K562 (cell line): ENCODE measurements around the gene C4orf50. TPM values are rescaled to one million over a fixed set of nuclear protein-coding genes. Genes with fewer than 3 reads are reported as not detected.

Experiments
- BRCA1 ChIP-seq, 2 experiments: fragments of 450-650 bp in 1 of 2; sonication (generic) in 1 of 2; formaldehyde crosslinking in 1 of 2; IDR thresholded peaks; 2 replicates each; pipeline versions ENCODE4 v1.5.0 to v1.6.1; 2017 to 2020; ENCODE audit warnings: mild to moderate bottlenecking in 1 of 2, missing genetic modification reagents in 1 of 2
- CBX8 ChIP-seq: fragments of 200-600 bp; sonication (generic); IDR thresholded peaks from 2 replicates; pipeline ENCODE4 v1.6.1; 2012; ENCODE audit warnings: borderline replicate concordance, mixed run types, low read depth, mild to moderate bottlenecking, moderate library complexity, mixed read lengths, low read length, control low read depth, inconsistent platforms; ENCODE audit not compliant: poor library complexity, severe bottlenecking; ENCODE audit errors: extremely low read depth
- CREB1 ChIP-seq, 2 experiments: sonication (generic) in 1 of 2; formaldehyde crosslinking in 1 of 2; IDR thresholded peaks; 2 replicates each; pipeline versions ENCODE4 v1.6.1 to v1.8.0; 2012 to 2022; ENCODE audit warnings: inconsistent platforms in 1 of 2, mild to moderate bottlenecking in 1 of 2, missing genetic modification reagents in 1 of 2, moderate library complexity in 1 of 2
- HDGF ChIP-seq: fragments of 450-650 bp; IDR thresholded peaks from 2 replicates; pipeline ENCODE4 v1.6.1; 2016
- LEF1 ChIP-seq: fragments of 450-650 bp; IDR thresholded peaks from 2 replicates; pipeline ENCODE4 v1.6.1; 2016; ENCODE audit warnings: mild to moderate bottlenecking
- NFE2 ChIP-seq: IDR thresholded peaks from 2 replicates; pipeline ENCODE4 v1.6.1; 2014; ENCODE audit warnings: antibody characterized with exemption, low read depth
- NFE2L1 ChIP-seq: fragments of 450-650 bp; IDR thresholded peaks from 2 replicates; pipeline ENCODE4 v1.6.1; 2016; ENCODE audit warnings: missing genetic modification characterization, low read depth, mild to moderate bottlenecking, missing compliant biosample characterization, moderate library complexity, borderline replicate concordance
- PML ChIP-seq: IDR thresholded peaks from 2 replicates; pipeline ENCODE4 v1.6.1; 2012; ENCODE audit warnings: low read length, inconsistent platforms
- PRDM10 ChIP-seq: fragments of 450-650 bp; IDR thresholded peaks from 2 replicates; pipeline ENCODE4 v1.6.1; 2018; ENCODE audit not compliant: partially characterized antibody
- RBFOX2 ChIP-seq: fragments of 200-400 bp; formaldehyde crosslinking; IDR thresholded peaks from 2 replicates; pipeline ENCODE4 v1.6.1; 2017; ENCODE audit warnings: low read depth, mild to moderate bottlenecking, low read length, moderate library complexity
- polyA plus RNA-seq, 8 experiments: library from polyadenylated mRNA; depleted of rRNA in 4 of 8; stranded (reverse) in 5 of 8; unstranded in 3 of 8; fragments of >200 nt; fragmentation: Nextera tagmentation in 2 of 8; fragmentation: Illumina TruSeq in 1 of 8; extraction: Ambion mirVana in 2 of 8; extraction: Trizol in 1 of 8; gene quantifications; 2 replicates each; pipeline versions ENCODE4 v1.2.1 to v1.2.3, GENCODE V29; 2011 to 2014; ENCODE audit warnings: inconsistent platforms in 1 of 8, missing spikeins in 1 of 8
- total RNA-seq, 7 experiments: library from RNA; depleted of rRNA in 6 of 7; stranded (reverse); fragments of >200 nt in 6 of 7; fragmentation: Illumina TruSeq in 2 of 7; extraction: Trizol in 2 of 7; gene quantifications; 2 replicates each; pipeline versions ENCODE4 v1.2.1 to v1.2.3, GENCODE V29; 2011 to 2021; ENCODE audit warnings: low replicate concordance in 1 of 7
- TF ChIP-seq, protein P1 (sequence below): sonication (generic); formaldehyde crosslinking; IDR thresholded peaks from 2 replicates; pipeline ENCODE4 v1.8.0; 2023; ENCODE audit warnings: mild to moderate bottlenecking, missing genetic modification reagents

The C4orf50 gene
- total and polyA plus RNA-seq, 9 of the 15 experiments (the other 6 are each of a cell fraction or from before 2014, with no cell fraction given) = not detected

DNA sequence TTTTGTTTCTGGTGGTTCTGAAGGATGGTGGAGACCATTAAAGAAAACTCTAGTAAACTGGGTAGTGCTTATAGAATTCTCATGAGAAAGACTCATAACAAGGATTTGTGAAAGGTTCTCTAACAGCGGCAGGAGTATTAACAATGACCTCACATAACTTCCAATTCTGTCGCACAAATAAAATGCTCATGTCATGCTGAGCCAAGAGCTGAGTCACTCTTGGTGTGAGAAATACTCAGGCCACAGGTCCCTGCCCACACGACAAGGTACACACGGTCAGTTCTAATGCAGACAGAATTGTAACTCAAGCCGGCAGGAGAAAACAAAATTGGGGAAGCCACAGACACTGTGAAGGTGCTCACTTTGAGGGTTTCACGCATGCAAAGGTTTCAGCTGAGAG is 34.4 kb upstream of the C4orf50 start (continued):
- TF ChIP-seq, protein P1, sequence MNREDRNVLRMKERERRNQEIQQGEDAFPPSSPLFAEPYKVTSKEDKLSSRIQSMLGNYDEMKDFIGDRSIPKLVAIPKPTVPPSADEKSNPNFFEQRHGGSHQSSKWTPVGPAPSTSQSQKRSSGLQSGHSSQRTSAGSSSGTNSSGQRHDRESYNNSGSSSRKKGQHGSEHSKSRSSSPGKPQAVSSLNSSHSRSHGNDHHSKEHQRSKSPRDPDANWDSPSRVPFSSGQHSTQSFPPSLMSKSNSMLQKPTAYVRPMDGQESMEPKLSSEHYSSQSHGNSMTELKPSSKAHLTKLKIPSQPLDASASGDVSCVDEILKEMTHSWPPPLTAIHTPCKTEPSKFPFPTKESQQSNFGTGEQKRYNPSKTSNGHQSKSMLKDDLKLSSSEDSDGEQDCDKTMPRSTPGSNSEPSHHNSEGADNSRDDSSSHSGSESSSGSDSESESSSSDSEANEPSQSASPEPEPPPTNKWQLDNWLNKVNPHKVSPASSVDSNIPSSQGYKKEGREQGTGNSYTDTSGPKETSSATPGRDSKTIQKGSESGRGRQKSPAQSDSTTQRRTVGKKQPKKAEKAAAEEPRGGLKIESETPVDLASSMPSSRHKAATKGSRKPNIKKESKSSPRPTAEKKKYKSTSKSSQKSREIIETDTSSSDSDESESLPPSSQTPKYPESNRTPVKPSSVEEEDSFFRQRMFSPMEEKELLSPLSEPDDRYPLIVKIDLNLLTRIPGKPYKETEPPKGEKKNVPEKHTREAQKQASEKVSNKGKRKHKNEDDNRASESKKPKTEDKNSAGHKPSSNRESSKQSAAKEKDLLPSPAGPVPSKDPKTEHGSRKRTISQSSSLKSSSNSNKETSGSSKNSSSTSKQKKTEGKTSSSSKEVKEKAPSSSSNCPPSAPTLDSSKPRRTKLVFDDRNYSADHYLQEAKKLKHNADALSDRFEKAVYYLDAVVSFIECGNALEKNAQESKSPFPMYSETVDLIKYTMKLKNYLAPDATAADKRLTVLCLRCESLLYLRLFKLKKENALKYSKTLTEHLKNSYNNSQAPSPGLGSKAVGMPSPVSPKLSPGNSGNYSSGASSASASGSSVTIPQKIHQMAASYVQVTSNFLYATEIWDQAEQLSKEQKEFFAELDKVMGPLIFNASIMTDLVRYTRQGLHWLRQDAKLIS (CRISPR knock-in tag) = no peak
- TF ChIP-seq CBX8 (no peak), LEF1 (no peak), RBFOX2 (no peak), PRDM10 (no peak), PML (no peak), CREB1 (IDR thresholded peaks at IDR 0.05) (0 out of 2 replicates have a peak, but pooled peaks have one; percentile 28), CREB1 (CRISPR knock-in tag; IDR thresholded peaks at IDR 0.05) (no peak), BRCA1 (IDR thresholded peaks at IDR 0.05) (no peak), BRCA1 (CRISPR knock-in tag; IDR thresholded peaks at IDR 0.05) (no peak), HDGF (no peak), NFE2 (peak; percentile 71), NFE2L1 (peak; percentile 30; the same call in 1 of the 2 replicates)
